ENCODE data around the gene MCF2L. TPM values are rescaled to one million over a fixed set of nuclear protein-coding genes. Genes with fewer than 3 reads are reported as not detected.

MCF2L gene
- total RNA-seq, 1 donor from 2014 or later = 12.3 TPM

GRCh38 chr13:113002206-113002912 lies 33.3 kb downstream of the MCF2L start:
- Histone ChIP-seq H3K4me3 (ENCODE audit: low read depth, low read length) (peak overlapping the region; percentile 34), H3K36me3 (ENCODE audit: control insufficient read depth, insufficient read depth, low read length) (no peaks in the 10 kb centered on the region), H3K27me3 (ENCODE audit: control insufficient read depth, insufficient read depth, low read length) (peaks cover 25% of the 10 kb centered on the region)
- peak; percentile 68 for TF ChIP-seq CTCF (IDR thresholded peaks at IDR 0.05; ENCODE audit: insufficient read depth, low read length, poor library complexity, severe bottlenecking)
- DNase-seq (ENCODE audit: low read depth) = no peak

GRCh38 chr13:113002913-113003290 lies 33.9 kb downstream of the MCF2L start:
- H3K4me3 ChIP-seq (ENCODE audit: low read depth, low read length) = no peak overlapping the region
- peaks cover 28% of the 10 kb centered on the region for H3K27me3 ChIP-seq (ENCODE audit: control insufficient read depth, insufficient read depth, low read length)
- no peak for DNase-seq (ENCODE audit: low read depth)
- no peaks in the 10 kb centered on the region for H3K36me3 ChIP-seq (ENCODE audit: control insufficient read depth, insufficient read depth, low read length)
- TF ChIP-seq CTCF (IDR thresholded peaks at IDR 0.05; ENCODE audit: insufficient read depth, low read length, poor library complexity, severe bottlenecking) = no peak

GRCh38 chr13:113004126-113004525 lies 35.1 kb downstream of the MCF2L start:
- no peak for DNase-seq (ENCODE audit: low read depth)

GRCh38 chr13:113005076-113005865 lies 36.3 kb downstream of the MCF2L start:
- Histone ChIP-seq H3K4me3 (ENCODE audit: low read depth, low read length) (no peak overlapping the region), H3K27me3 (ENCODE audit: control insufficient read depth, insufficient read depth, low read length) (peaks cover 32% of the 10 kb centered on the region), H3K36me3 (ENCODE audit: control insufficient read depth, insufficient read depth, low read length) (no peaks in the 10 kb centered on the region)
- TF ChIP-seq CTCF (IDR thresholded peaks at IDR 0.05; ENCODE audit: insufficient read depth, low read length, poor library complexity, severe bottlenecking) = no peak
- DNase-seq (ENCODE audit: low read depth) = no peak

More at GRCh38 chr13:113004126-113004525, 35.1 kb downstream of the MCF2L start:
- no peak for TF ChIP-seq CTCF (IDR thresholded peaks at IDR 0.05; ENCODE audit: insufficient read depth, low read length, poor library complexity, severe bottlenecking)
- H3K4me3 ChIP-seq (ENCODE audit: low read depth, low read length) = no peak overlapping the region
- H3K27me3 ChIP-seq (ENCODE audit: control insufficient read depth, insufficient read depth, low read length) = peaks cover 35% of the 10 kb centered on the region
- no peaks in the 10 kb centered on the region for H3K36me3 ChIP-seq (ENCODE audit: control insufficient read depth, insufficient read depth, low read length)

- Histone ChIP-seq H3K4me3 (ENCODE audit: low read depth, low read length) (no peak overlapping the region), H3K27me3 (ENCODE audit: control insufficient read depth, insufficient read depth, low read length) (peaks cover 32% of the 10 kb centered on the region), H3K36me3 (ENCODE audit: control insufficient read depth, insufficient read depth, low read length) (no peaks in the 10 kb centered on the region)
- DNase-seq (ENCODE audit: low read depth) = no peak
- no peak for TF ChIP-seq CTCF (IDR thresholded peaks at IDR 0.05; ENCODE audit: insufficient read depth, low read length, poor library complexity, severe bottlenecking)
These were observed 37.0 kb downstream of the MCF2L start for GRCh38 chr13:113005997-113006396.
